Measurements from ENCODE around the gene TANK.

GRCh38 chr2:161246281-161246680 is 86.1 kb downstream of the TANK start:
- TF ChIP-seq SNAI2 (CRISPR knock-in tag; IDR thresholded peaks at IDR 0.05), result no peak
- TF ChIP-seq ZFP30 (CRISPR knock-in tag; IDR thresholded peaks at IDR 0.05), result no peak
- no peak for TF ChIP-seq ZC3H10 (CRISPR knock-in tag; IDR thresholded peaks at IDR 0.05)
- TF ChIP-seq ARNTL (CRISPR knock-in tag; IDR thresholded peaks at IDR 0.05; ENCODE audit: borderline replicate concordance, low read depth), result no peak
- TF ChIP-seq BACH2 (CRISPR knock-in tag; IDR thresholded peaks at IDR 0.05; ENCODE audit: borderline replicate concordance), result no peak
- TF ChIP-seq CREB5 (CRISPR knock-in tag; IDR thresholded peaks at IDR 0.05; ENCODE audit: low read depth), result no peak
- no peak for TF ChIP-seq PATZ1 (CRISPR knock-in tag; IDR thresholded peaks at IDR 0.05; ENCODE audit: borderline replicate concordance)
